Fibroblast of skin of scalp (primary cell): ENCODE data around the gene PI4KA.
"Not testable (repeated sequence)": the region's sequence is repeated elsewhere in the genome, so short reads cannot be mapped to it uniquely, and the experiment has no call there.

Experiments
- DNase-seq: peaks from one replicate; pipeline ENCODE4 v3.0.0-alpha.2; 2013

The PI4KA gene

GRCh38 chr22:20690586-20691317 is 167.9 kb downstream of the PI4KA start:
- not testable (repeated sequence) for DNase-seq

- not testable (repeated sequence) for DNase-seq
Measured at GRCh38 chr22:20687356-20688172, 171.0 kb downstream of the PI4KA start.

GRCh38 chr22:20685764-20686163 is 172.8 kb downstream of the PI4KA start:
- DNase-seq = not testable (repeated sequence)

- DNase-seq = not testable (repeated sequence)
Measured at GRCh38 chr22:20678792-20679435, 179.7 kb downstream of the PI4KA start.

GRCh38 chr22:20677684-20678242 is 180.8 kb downstream of the PI4KA start:
- no peak for DNase-seq

- DNase-seq = not testable (repeated sequence)
Measured at GRCh38 chr22:20675613-20676012, 183.0 kb downstream of the PI4KA start.

- no peak for DNase-seq
Measured at GRCh38 chr22:20674998-20675397, 183.6 kb downstream of the PI4KA start.

- DNase-seq = no peak
Measured at GRCh38 chr22:20673295-20674195, 185.1 kb downstream of the PI4KA start.

GRCh38 chr22:20672732-20673131 is 185.9 kb downstream of the PI4KA start:
- DNase-seq = no peak

GRCh38 chr22:20672082-20672424 is 186.6 kb downstream of the PI4KA start:
- DNase-seq = no peak

- no peak for DNase-seq
Measured at GRCh38 chr22:20671409-20672081, 187.1 kb downstream of the PI4KA start.

- DNase-seq = not testable (repeated sequence)
Measured at GRCh38 chr22:20670457-20671261, 188.0 kb downstream of the PI4KA start.

- DNase-seq = not testable (repeated sequence)
Measured at GRCh38 chr22:20669884-20670283, 188.7 kb downstream of the PI4KA start.

- DNase-seq = not testable (repeated sequence)
Measured at GRCh38 chr22:20669471-20669870, 189.1 kb downstream of the PI4KA start.

GRCh38 chr22:20668769-20669168 is 189.8 kb downstream of the PI4KA start:
- not testable (repeated sequence) for DNase-seq

GRCh38 chr22:20668226-20668625 is 190.4 kb downstream of the PI4KA start:
- not testable (repeated sequence) for DNase-seq

- not testable (repeated sequence) for DNase-seq
Measured at GRCh38 chr22:20667548-20667947, 191.1 kb downstream of the PI4KA start.

- no peak for DNase-seq
Measured at GRCh38 chr22:20666560-20666959, 192.1 kb downstream of the PI4KA start.

GRCh38 chr22:20664594-20664959 is 194.0 kb downstream of the PI4KA start:
- DNase-seq = no peak

GRCh38 chr22:20663941-20664593 is 194.5 kb downstream of the PI4KA start:
- no peak for DNase-seq
